ENCODE data around the gene MARCHF11. TPM values are rescaled to one million over a fixed set of nuclear protein-coding genes. Genes with fewer than 3 reads are reported as not detected.

MARCHF11 gene
- total RNA-seq, 1 donor from 2014 or later, result 1.1 TPM

DNA sequence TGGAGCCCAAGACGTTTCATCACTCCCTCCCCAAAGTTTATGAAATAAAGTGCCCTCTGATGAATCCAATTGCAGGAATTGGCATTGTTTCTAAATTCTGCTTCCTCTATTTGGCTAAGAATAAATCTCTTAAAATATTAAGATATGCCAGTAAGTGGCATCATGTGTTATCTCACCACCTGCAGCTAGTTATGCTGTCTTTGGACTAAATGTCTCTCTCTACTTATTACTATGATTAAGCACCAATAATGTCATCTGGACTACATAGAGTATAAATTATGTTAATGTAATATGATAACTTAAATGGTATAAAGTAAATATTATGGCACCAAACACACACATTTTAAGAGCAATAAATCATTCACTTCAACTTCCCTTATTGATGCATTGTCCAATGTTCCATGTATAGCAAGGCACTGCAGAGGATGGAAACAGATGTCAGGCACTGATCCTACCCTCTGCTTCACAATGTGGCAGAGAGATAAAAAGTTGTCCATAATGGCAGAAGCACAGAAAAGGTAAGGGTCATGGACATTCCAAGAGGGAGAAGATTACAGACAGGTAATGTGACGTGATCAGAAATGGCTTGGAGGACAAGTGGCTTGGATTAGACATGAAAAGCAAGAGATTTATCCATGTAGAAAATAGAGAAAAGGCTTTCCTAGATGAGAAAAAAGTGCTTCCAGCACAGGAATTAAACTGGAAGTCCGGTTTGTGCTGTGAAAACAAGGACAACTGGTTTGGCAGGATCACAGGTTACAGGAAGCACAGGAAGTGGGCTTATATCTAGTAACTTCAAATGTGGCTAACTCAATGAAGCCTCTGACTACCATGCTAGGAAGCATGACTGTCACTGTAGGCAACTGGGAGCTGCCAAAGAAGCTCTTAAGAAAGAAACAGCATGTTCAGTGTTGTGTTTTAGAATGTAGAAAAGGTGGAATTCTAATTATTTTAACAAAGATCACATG, 26.7 kb downstream of the MARCHF11 start:
- TF ChIP-seq, protein P1, sequence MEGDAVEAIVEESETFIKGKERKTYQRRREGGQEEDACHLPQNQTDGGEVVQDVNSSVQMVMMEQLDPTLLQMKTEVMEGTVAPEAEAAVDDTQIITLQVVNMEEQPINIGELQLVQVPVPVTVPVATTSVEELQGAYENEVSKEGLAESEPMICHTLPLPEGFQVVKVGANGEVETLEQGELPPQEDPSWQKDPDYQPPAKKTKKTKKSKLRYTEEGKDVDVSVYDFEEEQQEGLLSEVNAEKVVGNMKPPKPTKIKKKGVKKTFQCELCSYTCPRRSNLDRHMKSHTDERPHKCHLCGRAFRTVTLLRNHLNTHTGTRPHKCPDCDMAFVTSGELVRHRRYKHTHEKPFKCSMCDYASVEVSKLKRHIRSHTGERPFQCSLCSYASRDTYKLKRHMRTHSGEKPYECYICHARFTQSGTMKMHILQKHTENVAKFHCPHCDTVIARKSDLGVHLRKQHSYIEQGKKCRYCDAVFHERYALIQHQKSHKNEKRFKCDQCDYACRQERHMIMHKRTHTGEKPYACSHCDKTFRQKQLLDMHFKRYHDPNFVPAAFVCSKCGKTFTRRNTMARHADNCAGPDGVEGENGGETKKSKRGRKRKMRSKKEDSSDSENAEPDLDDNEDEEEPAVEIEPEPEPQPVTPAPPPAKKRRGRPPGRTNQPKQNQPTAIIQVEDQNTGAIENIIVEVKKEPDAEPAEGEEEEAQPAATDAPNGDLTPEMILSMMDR (conservative IDR thresholded peaks at IDR 0.05), result no peak
- Mint-ChIP-seq H3K4me3 (no peak overlapping the region), H3K4me1 (no peaks in the 10 kb centered on the region), H3K9me3 (peaks cover 4% of the 10 kb centered on the region), H3K27ac (ENCODE audit: unreplicated experiment) (no peak overlapping the region), H3K36me3 (ENCODE audit: low read depth) (no peaks in the 10 kb centered on the region), H3K27me3 (ENCODE audit: low read depth) (peaks cover 42% of the 10 kb centered on the region)
- no peak for DNase-seq (ENCODE audit: low read depth, low spot score)

DNA sequence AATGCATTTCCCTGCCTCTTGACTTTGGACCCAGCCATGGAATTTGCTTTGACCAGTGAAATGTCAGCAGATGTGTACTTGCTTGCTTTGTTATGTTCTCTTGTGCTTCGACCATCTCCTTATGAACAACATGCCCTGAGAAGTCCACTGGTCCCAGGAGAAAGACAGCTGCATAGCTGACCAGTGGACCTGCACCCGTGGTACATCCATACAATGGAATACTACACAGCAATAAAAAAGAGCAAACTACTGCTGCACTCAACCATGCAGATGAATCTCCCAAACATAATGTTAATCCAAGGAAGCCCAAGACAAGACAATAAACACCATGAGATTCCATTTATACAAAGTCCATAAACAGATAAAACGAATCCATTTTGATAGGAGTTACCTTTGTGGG, 30.0 kb downstream of the MARCHF11 start:
- no peaks in the 10 kb centered on the region for H3K36me3 Mint-ChIP-seq (ENCODE audit: low read depth)
- H3K27me3 Mint-ChIP-seq (ENCODE audit: low read depth), result peaks cover 34% of the 10 kb centered on the region
- no peak for DNase-seq (ENCODE audit: low read depth, low spot score)
- TF ChIP-seq, protein P1 (conservative IDR thresholded peaks at IDR 0.05), result no peak
- no peaks in the 10 kb centered on the region for H3K4me1 Mint-ChIP-seq
- no peak overlapping the region for H3K27ac Mint-ChIP-seq (ENCODE audit: unreplicated experiment)
- H3K4me3 Mint-ChIP-seq, result no peak overlapping the region
- H3K9me3 Mint-ChIP-seq, result peaks cover 4% of the 10 kb centered on the region

DNA sequence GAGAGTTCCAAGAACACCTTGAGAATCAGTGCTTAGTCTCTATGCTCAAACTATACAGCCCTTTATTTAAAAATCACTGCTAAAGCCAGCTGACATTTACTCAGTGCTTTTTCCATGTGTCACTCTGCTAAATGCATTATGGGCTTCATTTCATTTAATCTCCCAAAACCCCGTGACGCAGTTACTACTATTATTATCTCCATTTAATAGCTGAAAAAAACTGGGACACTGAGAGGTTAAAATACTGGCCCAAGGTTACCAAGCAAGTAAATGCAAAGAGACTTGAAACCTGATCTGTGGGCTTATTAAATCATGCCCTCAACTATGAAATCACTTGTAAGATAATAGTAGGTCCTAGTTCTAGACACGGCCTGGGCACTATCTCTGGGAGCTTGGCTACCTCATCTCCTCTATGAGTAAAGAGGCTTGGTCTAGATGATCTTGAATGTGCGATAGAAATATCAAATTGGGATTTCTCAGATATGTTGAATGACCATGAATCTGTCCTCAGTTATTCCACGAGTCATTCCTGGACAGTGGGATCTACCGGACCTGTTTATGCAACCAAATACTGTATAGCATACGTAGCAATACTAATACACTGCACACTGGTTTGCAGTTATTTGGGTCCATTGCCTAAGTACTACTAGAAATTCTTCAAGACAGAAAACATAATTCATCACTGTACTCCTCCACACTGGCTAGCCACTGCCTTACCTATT, 32.3 kb downstream of the MARCHF11 start:
- Mint-ChIP-seq H3K36me3 (ENCODE audit: low read depth) (no peaks in the 10 kb centered on the region), H3K27me3 (ENCODE audit: low read depth) (peaks cover 25% of the 10 kb centered on the region), H3K4me3 (no peak overlapping the region)

DNA sequence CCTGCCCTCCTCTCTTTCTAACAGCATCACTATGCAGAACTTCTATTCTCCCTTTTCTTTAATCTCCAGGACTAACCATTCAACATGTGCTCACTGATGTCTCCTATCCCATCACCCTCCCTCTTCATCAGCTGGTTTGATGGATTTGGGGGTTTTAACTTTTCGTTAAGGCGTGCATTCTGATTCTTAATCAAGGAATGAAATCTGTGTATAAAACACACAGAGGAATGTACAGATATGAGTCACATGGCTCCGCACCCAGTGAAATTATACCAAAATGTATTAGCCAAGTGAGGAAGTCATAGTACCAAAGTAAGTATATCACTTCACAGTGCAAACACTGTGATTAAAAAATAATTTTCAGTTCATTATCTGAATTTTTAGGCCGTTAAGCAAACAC, 35.2 kb downstream of the MARCHF11 start:
- H3K36me3 Mint-ChIP-seq (ENCODE audit: low read depth), result no peaks in the 10 kb centered on the region
- TF ChIP-seq, protein P1 (conservative IDR thresholded peaks at IDR 0.05), result no peak
- no peak for DNase-seq (ENCODE audit: low read depth, low spot score)
- peaks cover 18% of the 10 kb centered on the region for H3K27me3 Mint-ChIP-seq (ENCODE audit: low read depth)
- H3K9me3 Mint-ChIP-seq, result peaks cover under 1% of the 10 kb centered on the region
- H3K27ac Mint-ChIP-seq (ENCODE audit: unreplicated experiment), result no peak overlapping the region
- no peaks in the 10 kb centered on the region for H3K4me1 Mint-ChIP-seq
- no peak overlapping the region for H3K4me3 Mint-ChIP-seq

More for the DNA sequence above, 32.3 kb downstream of the MARCHF11 start:
- H3K27ac Mint-ChIP-seq (ENCODE audit: unreplicated experiment), result no peak overlapping the region
- H3K4me1 Mint-ChIP-seq, result no peaks in the 10 kb centered on the region
- DNase-seq (ENCODE audit: low read depth, low spot score), result no peak
- TF ChIP-seq, protein P1 (conservative IDR thresholded peaks at IDR 0.05), result no peak
- peaks cover 4% of the 10 kb centered on the region for H3K9me3 Mint-ChIP-seq

DNA sequence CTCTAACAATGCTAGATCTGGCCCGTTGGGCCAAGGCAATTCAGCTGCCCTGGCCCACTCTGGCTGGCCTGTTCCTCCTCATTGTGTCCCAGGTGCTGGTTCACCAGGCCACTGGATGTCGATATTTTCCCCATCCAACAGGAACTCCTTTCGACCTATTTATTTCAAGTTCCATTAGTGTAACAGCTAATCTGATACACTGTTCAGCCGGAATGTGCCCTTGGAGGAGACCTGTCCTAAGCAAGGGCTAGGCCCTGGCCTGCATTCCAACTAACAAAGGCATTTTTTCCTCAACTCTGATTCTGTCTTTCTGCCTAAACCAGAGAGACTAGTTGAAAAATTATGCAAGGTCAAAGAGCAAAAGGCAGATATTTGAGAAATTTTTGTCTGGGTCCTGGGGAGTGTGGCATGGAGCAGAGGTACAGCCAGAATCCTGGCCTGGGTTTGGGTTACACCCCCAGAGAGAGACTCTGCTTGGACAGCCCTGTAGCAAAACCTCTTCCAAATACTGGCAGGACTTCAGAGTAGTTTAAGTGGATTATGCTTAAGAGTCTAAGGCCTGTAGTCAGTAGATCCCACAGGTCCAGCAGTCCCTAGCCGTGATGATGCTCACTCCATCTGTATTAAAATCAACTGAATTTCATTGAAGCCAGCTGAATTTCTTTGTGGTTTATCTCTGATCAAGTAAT, 36.1 kb downstream of the MARCHF11 start:
- Mint-ChIP-seq H3K4me1 (no peaks in the 10 kb centered on the region), H3K27me3 (ENCODE audit: low read depth) (peaks cover 13% of the 10 kb centered on the region), H3K27ac (ENCODE audit: unreplicated experiment) (no peak overlapping the region), H3K36me3 (ENCODE audit: low read depth) (no peaks in the 10 kb centered on the region), H3K9me3 (no peaks in the 10 kb centered on the region), H3K4me3 (no peak overlapping the region)
- no peak for DNase-seq (ENCODE audit: low read depth, low spot score)
- TF ChIP-seq, protein P1 (conservative IDR thresholded peaks at IDR 0.05), result no peak

All from neural crest cell (in vitro differentiated cells).